ENCODE measurements around the gene ATP9A.

The ATP9A gene

DNA sequence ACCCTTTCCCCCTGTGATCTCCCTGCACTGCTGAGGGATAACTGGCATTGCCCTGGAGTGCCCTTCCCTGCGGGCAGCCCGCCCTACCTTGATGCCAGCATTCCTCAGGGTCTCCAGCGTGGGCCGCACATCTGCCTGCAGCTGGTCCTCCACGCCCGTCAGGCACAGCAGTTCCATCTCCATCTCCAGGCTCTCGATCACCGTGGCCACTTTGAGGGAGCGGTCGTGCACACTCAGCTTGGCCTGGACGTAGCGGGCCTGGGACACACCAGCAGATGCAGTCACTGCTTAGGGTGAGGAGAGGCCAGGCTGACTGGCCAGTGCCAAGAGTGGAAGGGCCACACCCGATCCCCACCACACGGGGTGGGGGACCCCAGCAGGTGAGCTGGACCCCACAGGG is 143.1 kb downstream of the ATP9A start:
- no peak for DNase-seq

DNA sequence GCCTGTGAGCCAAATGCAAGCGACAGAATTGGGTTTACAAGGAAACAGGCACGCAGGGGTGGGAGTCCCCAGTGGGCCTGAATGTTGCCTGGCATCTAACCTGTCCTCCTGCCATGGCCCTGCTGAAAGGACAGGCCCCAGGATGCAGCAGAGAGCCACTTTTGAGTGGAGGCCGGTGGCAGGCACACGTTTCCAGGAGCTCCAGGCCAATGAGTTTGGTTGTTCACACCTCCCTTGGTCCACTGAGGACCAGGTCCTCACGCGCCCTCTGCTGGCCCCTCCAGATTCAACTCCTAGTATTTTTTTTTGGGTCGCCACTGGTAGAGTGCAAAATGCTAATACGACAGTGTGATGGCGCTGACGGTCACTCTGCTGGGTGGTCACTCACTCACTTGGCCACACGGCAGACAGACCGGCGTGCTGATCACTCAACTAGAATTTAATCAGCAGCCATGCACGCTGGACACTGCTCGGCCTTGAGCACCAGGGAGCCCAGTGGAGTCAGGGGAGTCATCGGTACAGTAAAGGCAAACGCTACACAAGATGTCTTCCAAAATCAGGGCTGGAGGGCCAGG is 143.9 kb downstream of the ATP9A start:
- DNase-seq = peak; percentile 27

DNA sequence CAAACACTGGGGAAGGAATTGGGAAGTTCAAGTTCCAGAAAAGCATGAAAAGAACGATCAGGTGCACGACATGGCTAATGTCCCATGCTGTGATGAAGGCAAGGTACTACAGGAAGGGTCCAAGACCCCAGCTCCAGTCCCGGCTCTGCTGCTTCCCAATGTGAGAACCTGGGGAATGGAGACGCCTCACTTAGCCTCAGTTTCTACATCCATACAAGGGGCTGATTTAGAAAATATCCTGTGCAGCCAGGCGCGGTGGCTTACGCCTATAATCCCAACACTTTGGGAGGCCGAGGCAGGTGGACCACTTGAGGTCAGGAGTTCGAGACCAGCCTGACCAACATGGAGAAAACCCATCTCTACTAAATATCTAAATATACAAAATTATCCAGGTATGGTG is 144.9 kb downstream of the ATP9A start:
- no peak for DNase-seq

DNA sequence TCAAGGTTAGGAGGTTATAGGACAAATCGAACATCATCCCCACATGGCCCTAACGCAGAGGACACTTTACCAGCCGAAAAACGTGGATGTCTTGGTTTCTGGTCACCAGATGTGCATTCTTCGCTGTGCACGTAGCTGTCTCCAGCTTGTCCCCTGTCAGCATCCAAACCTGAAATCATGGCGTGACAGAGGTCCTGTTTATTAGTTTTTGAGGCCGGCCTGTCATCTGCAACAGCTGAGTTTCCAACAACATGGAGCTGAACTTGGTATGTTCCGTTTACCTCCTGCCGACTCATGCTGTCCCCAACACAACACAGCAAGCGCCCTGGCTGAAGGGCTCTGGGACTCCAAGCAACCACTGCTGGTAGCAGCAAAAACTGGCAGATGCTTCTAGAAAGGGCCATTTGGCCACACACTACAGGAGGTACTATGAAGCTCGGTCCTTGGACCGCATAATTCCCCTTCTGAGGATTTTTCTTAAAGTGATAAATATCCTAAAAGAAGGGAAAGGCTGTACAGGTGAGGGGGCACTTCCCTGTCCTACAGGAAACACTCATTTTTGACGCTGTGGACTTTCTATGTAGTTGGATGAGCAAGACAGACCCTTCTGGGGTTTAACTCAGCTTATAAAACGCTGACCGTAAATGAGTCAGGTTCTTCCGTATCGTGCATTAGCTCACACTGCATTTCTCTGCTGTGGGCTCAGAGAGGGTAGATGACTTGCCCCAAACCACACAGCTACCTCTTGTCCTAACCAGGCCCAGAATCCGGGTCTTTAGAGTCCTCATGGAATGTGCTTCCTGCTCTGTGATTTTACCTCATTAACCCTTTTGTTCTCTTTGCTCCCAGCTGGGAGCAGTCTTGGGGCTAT is 146.0 kb downstream of the ATP9A start:
- DNase-seq = no peak

DNA sequence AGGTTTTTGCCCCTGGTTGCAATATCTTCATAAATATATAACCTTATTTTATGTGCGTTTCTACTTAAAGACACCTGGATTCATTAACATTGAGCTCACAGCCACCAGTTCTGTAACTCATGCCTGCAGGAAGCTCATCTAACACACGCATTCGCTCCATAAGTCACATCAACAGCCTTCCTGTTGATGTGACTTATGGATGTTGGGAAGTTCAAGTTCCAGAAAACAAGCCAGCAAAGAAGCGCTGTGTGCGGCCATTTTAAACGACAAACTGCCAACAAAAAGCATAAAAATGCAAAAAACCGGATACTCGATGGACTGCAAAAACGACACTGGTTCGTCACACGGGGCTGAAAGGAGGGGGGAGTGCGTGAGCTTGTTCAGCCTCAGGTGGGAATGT is 147.8 kb downstream of the ATP9A start:
- DNase-seq = no peak

DNA sequence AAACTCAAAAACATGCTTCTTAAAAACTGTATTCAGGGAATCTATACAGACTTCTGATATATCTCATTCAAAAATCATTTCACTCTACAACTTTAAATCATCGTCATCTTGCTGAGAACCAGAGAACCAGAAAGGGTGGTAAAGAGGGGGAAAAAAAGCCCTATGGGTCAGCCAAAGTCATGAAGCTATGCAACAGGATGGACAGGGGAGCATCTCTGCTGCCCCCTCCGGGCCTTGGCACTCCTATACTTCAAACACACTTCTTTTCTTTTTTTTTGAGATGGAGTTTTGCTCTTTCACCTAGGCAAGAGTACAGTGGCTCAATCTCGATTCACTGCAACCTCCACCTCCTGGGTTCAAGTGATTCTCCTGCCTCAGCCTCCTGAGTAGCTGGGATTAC is 152.1 kb downstream of the ATP9A start:
- no peak for DNase-seq

DNA sequence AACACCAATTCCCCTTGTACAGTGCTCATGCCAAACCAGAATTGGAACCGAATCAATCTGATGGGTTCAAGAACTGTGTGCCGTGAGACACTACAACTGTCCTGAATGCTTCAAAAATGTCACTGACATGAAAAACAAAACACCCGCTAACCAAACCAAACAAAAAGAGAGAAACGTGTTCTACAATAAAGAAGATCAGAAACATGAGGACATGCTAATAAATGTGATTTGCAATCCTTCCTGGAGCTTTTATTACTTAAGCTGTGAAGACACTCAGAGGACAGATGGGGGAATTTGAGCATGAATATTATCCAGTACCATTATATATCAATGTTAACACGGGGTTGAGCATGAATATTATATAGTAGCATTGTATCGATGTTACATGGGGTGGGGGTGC is 153.5 kb downstream of the ATP9A start:
- no peak for DNase-seq

DNA sequence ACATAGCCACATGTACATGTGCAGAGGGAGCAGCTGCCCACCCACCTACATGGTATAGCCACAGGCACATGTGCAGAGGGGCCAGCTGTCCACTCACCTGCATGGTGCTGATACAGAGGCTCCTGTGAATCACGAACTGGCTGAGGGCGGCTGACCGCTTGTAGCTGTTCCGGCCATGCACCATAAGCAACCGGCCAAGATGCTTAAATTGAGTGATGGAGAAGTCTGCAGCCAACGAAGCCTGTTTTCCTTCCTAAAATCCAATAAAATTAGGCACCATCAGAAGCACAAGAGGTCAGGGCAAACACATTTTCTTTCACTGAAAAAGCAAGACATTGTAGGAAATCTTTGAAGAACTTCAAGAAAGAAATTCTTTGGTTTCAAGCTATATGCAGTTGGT is 154.6 kb downstream of the ATP9A start:
- DNase-seq = no peak

DNA sequence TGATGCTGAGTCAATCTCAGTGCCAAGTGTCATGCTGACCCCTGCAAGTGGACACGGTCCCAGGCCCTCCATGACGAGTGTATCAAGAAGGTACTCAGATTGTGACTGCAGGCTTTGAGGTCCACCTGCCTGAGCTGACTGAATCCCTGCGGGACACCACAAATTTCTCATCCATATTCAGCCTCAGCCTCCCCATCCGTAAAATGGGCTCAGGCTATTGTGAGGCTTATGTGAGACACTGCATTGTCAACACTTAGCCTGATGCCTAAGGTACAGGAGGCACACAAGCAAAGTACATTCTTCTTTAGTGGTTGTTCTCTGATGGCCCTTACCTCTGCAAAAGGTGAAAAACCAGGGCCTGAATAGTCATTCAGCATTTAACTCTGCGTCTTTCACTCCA is 155.3 kb downstream of the ATP9A start:
- no peak for DNase-seq

DNA sequence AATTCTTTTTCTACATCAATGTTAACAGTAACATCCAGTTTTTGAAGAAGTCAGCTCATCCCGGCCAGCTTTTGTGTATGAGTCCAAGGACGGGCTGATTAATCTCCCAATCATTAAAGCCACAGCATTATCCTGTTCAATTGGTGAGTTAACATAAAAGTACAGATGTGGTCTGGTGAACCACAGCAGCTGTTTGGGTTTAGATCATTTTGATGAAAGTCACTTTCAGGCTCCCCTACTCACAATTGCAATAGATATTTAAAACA is 156.6 kb downstream of the ATP9A start:
- DNase-seq = no peak

DNA sequence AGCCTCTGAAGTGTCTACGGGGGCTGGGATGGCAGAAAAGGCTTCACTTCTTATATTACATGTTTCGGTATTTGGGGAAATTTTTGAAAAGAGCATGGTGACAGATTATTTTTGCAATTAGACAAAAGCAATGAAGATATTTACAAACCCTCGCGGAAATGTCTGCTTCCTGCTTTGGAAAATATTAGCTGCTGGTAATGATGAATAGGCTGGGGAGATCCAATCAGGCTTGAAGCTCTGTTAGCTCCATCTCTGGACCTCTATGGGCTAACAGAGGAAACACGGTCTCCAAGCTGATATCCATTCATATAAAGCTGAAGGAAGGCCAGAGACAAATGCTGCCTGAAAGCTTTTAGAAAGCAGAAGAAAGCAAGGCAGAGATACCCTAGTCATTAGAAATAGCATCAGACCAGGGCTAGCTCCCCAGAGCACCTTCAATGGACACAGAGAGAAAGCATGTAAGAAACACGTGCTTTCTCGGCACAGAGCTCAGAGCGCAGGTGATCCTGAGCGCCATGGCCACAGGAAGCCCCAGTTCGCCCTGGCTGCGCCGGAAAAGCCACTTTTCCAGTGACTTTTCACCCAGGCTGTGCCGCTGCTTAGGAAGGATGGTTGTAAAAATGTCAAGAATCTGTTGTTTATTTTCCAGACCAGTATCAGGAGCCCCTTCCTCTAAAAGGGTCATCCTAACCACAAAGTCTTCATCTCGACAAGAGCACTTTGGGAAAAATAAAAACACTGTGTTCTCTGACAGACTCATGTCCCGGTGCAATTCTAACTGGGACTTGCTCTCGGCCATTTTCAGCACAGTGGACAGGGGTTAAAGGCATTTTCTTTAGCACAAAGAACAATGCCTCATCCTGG is 157.2 kb downstream of the ATP9A start:
- no peak for DNase-seq

DNA sequence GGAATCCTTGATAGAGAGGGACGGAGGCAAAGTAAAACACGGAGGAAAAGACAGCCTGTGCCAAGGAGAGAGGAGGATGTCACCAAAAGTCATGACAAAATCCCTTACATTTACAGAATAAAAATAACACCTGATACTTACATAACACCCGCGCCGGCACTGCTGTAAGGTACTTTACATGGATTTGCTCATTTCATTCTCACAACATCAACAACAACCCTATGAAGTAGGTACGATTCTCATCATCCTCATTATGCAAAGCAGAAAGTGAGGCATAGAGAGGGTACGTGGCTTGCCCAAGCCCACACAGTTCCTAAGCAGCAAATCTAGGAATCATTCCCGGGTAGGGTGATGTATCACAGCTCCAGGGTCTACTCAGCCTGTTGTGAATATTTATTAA is 158.1 kb downstream of the ATP9A start:
- DNase-seq = no peak

DNA sequence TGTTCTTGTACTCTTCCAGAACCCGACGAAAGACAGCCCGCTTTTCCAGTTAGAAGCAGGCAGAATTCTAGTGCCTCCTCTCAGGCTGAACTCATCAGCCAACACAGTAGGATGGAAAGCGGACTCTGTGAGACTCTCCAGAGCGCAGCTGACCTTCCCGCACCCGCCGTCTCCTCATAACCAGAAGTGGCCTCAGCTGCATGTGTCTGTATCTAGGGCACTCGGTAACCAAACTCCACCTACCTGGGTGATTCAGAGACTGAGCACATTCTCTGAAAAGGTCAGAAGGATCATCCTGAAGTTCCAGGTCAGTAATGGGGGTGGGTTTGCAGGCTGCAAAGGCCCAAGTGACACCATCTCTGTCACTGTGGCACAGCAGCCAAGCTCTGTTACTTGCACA is 158.9 kb downstream of the ATP9A start:
- no peak for DNase-seq

DNA sequence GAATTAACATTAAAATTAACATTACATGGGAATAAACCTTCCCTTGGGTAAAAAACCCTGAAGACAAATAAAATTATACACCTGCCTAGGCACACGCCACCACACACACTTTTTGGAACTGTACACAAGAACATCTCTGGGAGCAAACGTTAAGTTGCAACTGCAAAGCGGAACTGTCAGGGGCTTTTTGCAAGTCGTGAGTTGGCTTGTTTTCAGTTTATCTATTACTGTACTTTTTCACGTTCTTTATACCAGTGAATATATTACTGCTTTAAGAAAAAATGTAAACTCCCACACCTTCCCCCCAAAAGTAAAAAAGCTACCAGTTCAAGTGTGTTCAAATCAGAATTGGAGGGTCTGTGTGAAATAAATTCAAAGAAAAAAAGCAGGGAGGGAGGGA is 160.1 kb downstream of the ATP9A start:
- DNase-seq = no peak

DNA sequence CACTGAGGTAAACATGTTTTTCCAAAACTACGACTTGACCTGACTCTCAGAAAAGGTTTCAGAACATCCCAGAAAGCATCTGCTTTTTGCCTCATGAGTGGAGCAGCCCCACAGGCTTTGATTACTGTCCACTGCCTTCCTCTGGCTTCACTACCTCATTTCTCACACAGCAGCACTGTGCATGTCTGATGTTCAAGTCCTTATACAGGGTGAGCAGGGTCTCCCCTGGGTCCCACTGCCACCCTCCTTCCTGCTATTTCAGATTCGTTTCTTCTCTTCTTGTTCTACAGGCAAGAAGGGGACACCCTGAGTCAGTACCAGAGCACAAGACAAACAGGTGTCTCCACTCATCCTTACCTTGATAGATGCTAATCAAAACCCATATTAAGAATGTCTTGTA is 161.0 kb downstream of the ATP9A start:
- DNase-seq = no peak

DNA sequence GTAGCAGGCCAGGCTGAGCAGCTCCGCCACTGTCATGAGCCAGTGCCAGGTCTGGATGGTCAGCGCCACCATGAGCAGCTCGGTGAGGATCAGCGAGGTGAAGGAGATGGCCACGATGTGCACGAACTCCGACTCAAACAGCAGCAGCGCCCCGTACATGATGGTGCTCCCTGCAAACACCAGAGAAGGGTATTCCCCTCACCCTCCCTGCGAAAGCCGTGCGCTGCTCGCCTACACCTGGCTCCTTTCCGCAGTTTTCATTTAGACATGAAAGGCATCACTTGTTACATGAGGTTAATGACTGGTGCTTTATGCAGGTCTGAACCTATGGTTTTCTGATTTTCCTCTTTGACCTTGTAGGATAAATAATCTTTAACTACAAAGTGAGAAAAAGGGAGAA is 163.3 kb downstream of the ATP9A start:
- DNase-seq = no peak

DNA sequence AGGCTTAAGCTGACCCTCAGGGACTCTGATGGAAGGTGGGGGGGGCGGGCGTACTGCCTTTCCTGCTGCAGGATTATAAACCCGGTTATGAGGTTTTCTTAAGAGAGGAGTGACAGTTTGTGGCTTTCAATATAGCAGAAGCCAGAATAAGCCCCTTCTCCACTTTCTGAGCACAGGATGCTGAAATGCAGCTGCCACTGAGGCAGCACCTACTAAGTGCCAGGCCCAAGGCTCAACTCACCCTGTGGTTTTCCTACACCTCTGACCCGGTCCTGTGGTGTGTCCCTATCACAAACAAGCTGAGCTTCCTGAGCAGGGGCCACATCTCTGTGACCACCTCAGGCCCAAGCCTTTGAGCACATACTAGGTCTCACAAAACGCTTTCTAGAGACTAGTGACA is 166.1 kb downstream of the ATP9A start:
- DNase-seq = no peak

DNA sequence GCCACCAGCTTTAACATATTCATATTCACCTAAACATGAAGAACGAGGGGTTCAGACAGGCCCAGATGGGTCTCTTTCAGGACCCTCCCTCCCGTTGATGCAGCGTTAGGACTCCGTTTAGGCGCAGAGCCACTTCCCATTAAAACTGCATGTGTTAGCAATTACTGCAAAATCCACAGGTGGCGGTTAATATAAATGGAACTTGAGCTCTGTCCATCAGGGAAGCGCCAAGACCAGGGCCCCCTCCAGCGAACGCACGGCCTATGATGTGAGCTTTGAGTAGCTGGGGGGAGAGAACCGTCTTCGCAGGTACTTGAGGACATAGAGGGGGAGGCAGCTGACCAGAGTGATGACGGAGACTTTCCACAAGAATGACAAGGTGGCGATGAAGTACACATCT is 167.2 kb downstream of the ATP9A start:
- no peak for DNase-seq

DNA sequence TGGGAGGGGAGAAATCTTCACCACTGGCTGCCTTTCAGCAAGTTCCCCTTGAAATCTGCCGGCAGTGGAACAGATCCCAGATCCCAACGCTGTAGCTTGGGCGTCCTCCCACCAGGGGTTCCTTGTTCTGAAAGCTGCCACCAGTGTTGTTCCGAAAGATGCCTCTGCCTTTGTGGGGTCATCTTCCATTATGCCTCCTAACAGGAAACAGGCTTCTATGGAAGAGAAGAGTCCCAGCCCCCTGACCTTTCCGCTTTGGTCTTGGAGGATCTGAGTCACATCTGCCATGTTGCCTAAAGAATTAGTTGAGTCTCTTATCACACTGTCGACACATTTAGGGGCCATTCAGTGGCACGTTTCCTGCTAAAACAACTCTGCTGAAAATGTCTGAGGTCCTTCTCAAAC is 168.2 kb downstream of the ATP9A start:
- no peak for DNase-seq

DNA sequence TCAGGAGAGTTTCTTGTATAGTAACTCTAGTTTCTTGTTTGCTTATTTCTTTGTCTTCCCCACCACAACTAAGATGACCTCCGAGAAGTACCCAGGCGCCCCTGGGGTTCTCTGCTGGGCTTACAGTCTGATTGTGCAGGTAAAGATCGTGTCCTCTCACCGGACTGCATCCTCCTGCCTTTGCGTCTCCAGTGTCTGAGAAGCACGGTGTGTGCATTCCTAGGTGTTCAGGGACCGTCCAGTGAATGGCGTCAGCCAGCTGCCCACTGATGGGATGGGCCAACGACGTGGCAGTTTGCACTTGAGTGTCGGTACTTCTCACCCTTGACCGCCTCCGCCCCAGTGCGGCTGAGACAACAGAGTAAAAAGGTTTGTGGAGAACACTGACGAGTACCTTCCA is 169.6 kb downstream of the ATP9A start:
- no peak for DNase-seq

DNA sequence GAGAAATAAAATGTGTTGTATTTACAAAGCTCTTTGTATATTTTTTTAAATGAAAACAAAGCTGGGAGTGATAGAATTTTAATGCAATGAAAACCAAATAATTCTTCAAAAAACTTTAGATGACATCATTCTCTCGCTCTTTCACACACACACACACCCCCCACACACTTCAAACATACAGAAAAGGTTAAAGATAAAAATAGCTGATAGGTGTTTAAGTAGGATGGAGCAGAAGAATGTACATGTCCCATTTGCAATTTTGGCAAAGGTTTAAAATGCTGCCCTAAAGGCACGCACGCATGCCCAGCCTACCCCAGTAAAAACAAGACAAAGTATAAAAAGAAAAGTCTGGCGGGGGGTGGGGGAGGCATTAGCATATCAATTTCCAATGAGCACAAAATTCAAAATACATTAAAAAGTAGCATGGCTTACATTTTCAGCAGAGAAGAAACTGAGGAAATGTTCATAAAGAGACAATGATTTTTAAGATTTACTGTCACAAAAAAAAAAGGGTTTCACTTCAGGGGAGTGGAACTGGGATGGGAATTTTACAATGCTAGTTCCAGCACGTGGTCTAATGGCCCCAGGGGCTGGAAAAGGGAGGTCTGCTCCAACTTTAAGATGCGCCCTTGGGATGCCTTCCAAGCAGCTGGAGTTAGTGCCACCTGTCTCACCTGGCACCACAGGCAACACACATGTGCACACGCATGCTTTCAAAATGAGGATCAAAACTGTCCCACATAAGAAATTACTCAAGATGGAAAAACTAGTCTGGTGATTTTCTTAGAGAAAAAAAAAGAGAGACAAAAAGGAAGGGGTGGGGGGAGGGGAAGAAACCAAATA is 170.6 kb downstream of the ATP9A start:
- no peak for DNase-seq

DNA sequence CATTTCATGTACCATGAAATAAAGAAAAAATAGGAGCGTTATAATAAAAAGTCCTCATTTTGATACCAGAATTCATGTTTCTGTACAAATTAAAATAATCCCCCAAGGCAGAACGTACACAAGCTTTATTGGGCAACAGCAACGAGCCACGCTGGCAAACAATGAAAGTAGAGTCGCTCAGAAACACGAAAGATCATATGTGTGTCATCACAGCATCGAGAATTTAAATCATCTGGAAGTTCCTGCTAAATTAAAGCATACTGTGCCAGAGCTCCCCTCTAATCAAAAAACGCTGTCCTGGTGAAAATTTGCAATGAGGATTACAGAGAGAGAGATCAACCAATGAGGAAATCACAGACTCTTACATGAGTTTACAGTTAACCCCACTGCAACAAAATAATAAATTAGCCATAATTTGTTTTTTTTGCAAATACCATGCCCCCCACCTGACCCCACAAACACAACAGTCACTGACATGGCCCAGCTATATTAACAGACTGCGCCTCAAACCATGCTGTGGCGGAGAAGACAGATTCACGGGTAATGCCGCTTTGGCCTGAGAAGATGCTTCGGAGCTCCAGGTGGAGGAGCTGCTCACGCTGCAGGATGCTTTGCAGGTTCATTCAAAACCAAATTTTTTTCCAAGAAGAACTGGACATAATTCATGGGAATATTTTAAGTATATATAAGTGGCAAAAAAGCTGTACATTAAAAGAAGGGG is 171.4 kb downstream of the ATP9A start:
- no peak for DNase-seq

DNA sequence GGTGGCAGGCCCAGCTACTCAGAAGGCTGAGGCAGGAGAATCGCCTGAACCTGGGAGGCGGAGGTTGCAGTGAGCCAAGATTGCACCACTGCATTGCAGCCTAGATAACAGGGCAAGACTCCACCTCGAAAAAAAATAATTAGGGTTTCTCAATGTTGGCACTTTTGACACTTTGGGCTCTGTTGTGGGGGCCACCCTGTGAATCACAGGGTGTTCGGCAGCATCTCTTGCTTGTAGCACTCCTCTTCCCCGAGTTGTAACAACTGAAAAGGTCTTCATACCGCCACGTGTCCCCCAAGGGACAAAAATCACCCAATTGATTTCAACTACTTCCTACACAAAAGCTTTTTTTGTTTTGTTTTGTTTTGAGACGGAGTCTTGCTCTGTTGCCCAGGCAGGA is 172.4 kb downstream of the ATP9A start:
- DNase-seq = no peak
